CD4-positive, alpha-beta T cell treated with Interleukin-21 for 1 hour (primary cell): ENCODE data around the gene TAS2R13.

Source experiments
- DNase-seq: peaks from one replicate; pipeline ENCODE4 v3.0.0-alpha.2; 2020

TAS2R13 gene

DNA sequence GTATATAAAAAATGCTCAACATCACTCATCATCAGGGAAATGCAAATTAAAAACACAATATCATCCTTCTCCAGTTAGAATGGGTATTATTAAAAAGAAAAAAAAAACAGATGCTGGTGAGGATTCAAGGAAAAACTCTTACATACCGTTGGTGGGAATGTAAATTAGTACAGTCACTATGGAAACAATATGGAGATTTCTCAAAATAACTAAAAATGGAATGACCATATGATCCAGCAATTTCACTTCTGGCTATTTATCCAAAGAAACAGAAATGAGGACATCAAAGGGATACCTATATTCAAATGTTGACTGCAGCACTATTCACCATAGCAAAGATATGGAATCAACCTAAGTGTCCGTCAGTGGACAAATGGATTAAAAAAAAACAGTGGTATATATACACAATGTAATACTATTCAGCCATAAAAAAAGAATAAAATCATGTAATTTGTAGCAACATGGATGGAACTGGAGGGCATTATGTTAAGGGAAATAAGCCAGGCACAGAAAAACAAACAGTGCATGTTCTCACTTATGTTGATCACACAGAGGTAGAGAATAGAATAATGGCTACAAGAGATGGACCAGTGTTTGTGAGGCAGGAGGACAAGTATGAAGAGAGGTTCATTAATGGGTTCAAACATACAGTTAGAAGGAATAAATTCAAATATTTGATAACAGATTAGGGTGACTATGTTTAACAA is 45.7 kb downstream of the TAS2R13 start:
- no peak for DNase-seq

DNA sequence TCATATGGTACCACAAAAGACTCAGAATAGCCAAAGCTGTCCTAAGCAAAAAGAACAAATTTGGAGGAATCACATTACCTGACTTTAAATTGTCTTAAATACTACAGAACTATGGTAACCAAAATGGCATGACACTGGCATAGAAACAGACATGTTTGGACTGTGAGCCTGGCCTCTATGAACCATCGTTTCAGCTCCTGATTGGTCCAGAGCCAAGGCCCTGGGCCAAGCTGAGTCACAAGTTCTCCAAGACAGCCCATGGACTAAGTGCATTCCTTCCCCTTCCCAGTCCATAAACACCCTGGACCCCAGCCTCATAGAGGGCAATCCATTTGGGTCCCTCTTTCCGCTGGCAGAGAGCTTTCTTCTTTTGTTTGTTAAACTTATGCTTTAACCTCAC is 48.0 kb downstream of the TAS2R13 start:
- no peak for DNase-seq
